Thoracic aorta (tissue), 2 donors: Measurements from ENCODE around the gene MAGI1. TPM values are rescaled to one million over a fixed set of nuclear protein-coding genes. Genes with fewer than 3 reads are reported as not detected.

Source experiments
- ATAC-seq: fragments of 150-250 bp; one replicate; pipeline ENCODE4 v1.8.0; 2017; ENCODE audit warnings: low read depth; ENCODE audit not compliant: insufficient number of reproducible peaks, low FRiP score
- DNase-seq: peaks from one replicate; pipeline ENCODE4 v3.0.0-alpha.2; 2020; ENCODE audit warnings: low spot score
- H3K27ac ChIP-seq, 2 donors: fragments of 200-600 bp; sonication (generic); 1 replicate in 1 of 2; 2 replicates in 1 of 2; pipeline ENCODE4 v1.5.1; 2016; ENCODE audit warnings: mild to moderate bottlenecking in 2 of 2, moderate library complexity in 2 of 2
- H3K27me3 ChIP-seq: fragments of 200-600 bp; sonication (generic); replicated peaks from 2 replicates; pipeline ENCODE4 v1.6.0; 2016; ENCODE audit warnings: mild to moderate bottlenecking; ENCODE audit not compliant: insufficient read depth
- H3K36me3 ChIP-seq: fragments of 200-600 bp; sonication (generic); one replicate; pipeline ENCODE4 v1.5.1; 2016
- H3K4me1 ChIP-seq, 2 donors: fragments of 200-600 bp; sonication (generic); 1 replicate in 1 of 2; 2 replicates in 1 of 2; pipeline versions ENCODE4 v1.5.1 to v1.6.0; 2016; ENCODE audit warnings: low read depth in 2 of 2, mild to moderate bottlenecking in 1 of 2; ENCODE audit not compliant: control insufficient read depth in 1 of 2
- H3K4me3 ChIP-seq: fragments of 200-600 bp; sonication (generic); 2 replicates; pipeline ENCODE4 v1.5.1; 2016; ENCODE audit warnings: mild to moderate bottlenecking
- H3K9me3 ChIP-seq: fragments of 200-600 bp; sonication (generic); 2 replicates; pipeline ENCODE4 v1.5.1; 2016
- CTCF ChIP-seq: fragments of 200-600 bp; sonication (generic); IDR thresholded peaks from one replicate; pipeline ENCODE4 v1.5.1; 2019; ENCODE audit warnings: antibody characterized with exemption
- total RNA-seq, 2 donors: library from RNA; depleted of rRNA; stranded (reverse); fragments of >200 nt; gene quantifications; one replicate each; pipeline versions ENCODE4 v1.1.0 to v1.2.3, GENCODE V29; 2016

The MAGI1 gene
- total RNA-seq, 2 donors from 2014 or later = 48.2 to 88.5 TPM

DNA sequence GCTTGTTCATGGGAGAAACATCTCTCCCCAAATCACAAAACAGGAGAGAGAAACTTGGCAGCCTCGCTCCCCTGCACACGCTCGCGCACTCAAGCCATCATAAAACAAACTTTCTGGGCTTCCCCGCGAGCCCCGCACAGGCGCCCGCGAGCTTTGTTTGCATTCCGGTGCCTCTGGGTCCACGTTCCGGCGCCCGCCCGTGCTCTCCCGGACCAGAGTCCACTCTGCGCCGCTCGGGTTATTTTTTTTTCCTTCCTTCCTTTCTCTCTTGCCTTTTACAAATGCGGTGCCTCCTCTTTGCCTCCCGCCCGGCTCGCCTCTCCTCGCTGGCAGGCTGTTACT lies 363 bp downstream of the MAGI1 start:
- Histone ChIP-seq H3K9me3 (no peaks in the 10 kb centered on the region), H3K27me3 (no peaks in the 10 kb centered on the region), H3K4me3 (peak overlapping the region; percentile 76), H3K27ac (peak overlapping the region; percentile 95 to 96), H3K36me3 (no peaks in the 10 kb centered on the region), H3K4me1 (peaks cover 9 to 28% of the 10 kb centered on the region in 2 donors)
- DNase-seq (no peak), ATAC-seq (peak; percentile 23)
- no peak for TF ChIP-seq CTCF

- H3K27ac ChIP-seq = peak overlapping the region; percentile 95 to 96
- no peak for ATAC-seq
- H3K9me3 ChIP-seq = no peaks in the 10 kb centered on the region
- no peak for TF ChIP-seq CTCF
- peak overlapping the region; percentile 76 for H3K4me3 ChIP-seq
- no peak for DNase-seq
- peaks cover 9 to 28% of the 10 kb centered on the region in 2 donors for H3K4me1 ChIP-seq
- no peaks in the 10 kb centered on the region for H3K27me3 ChIP-seq
- H3K36me3 ChIP-seq = no peaks in the 10 kb centered on the region
Measured at GRCh38 chr3:66037986-66038369, 740 bp downstream of the MAGI1 start.

GRCh38 chr3:66037330-66037985 lies 1.3 kb downstream of the MAGI1 start:
- H3K4me3 ChIP-seq = peak overlapping the region; percentile 76
- no peaks in the 10 kb centered on the region for H3K36me3 ChIP-seq
- H3K9me3 ChIP-seq = no peaks in the 10 kb centered on the region
- TF ChIP-seq CTCF = peak; percentile 46
- H3K4me1 ChIP-seq = peaks cover 9 to 28% of the 10 kb centered on the region in 2 donors
- ATAC-seq (no peak), DNase-seq (peak; percentile 33)
- no peaks in the 10 kb centered on the region for H3K27me3 ChIP-seq
- H3K27ac ChIP-seq = peak overlapping the region; percentile 95 to 96

- Histone ChIP-seq H3K4me1 (peaks cover 9 to 28% of the 10 kb centered on the region in 2 donors), H3K4me3 (peak overlapping the region; percentile 76), H3K27ac (peak overlapping the region in 1 of 2 donors; percentile 95), H3K27me3 (no peaks in the 10 kb centered on the region), H3K9me3 (no peaks in the 10 kb centered on the region), H3K36me3 (no peaks in the 10 kb centered on the region)
- ATAC-seq = no peak
- TF ChIP-seq CTCF = no peak
- DNase-seq = no peak
Measured at GRCh38 chr3:66036586-66037148, 2.1 kb downstream of the MAGI1 start.

GRCh38 chr3:66035763-66036477 lies 2.8 kb downstream of the MAGI1 start:
- Histone ChIP-seq H3K4me3 (peak overlapping the region; percentile 76), H3K27me3 (no peaks in the 10 kb centered on the region), H3K36me3 (no peaks in the 10 kb centered on the region), H3K4me1 (peaks cover 9 to 33% of the 10 kb centered on the region in 2 donors), H3K27ac (peak overlapping the region in 1 of 2 donors; percentile 95), H3K9me3 (no peaks in the 10 kb centered on the region)
- DNase-seq = no peak
- no peak for TF ChIP-seq CTCF
- ATAC-seq = no peak
